GM12878 (cell line): ENCODE measurements around the gene GOLGA6D.

ENCODE experiments used
- BHLHE40 ChIP-seq, 2 experiments: fragments of 450-650 bp in 1 of 2; IDR thresholded peaks; 2 replicates each; pipeline ENCODE4 v1.6.1; 2011 to 2017; ENCODE audit warnings: low read depth in 2 of 2, borderline replicate concordance in 1 of 2, improper control_type of control experiment in 1 of 2, low read length in 1 of 2, mild to moderate bottlenecking in 1 of 2
- EGR1 ChIP-seq, 2 experiments: IDR thresholded peaks; 1 replicate in 1 of 2; 2 replicates in 1 of 2; pipeline ENCODE4 v1.6.1; 2011 to 2012; ENCODE audit warnings: low read depth in 2 of 2, low read length in 2 of 2, borderline replicate concordance in 1 of 2, mild to moderate bottlenecking in 1 of 2, moderate library complexity in 1 of 2
- EZH2 ChIP-seq: IDR thresholded peaks from 2 replicates; pipeline ENCODE4 v1.6.1; 2012; ENCODE audit warnings: low read depth, mild to moderate bottlenecking, control low read depth, inconsistent platforms, low read length, borderline replicate concordance; ENCODE audit not compliant: control insufficient read depth
- MEF2A ChIP-seq: IDR thresholded peaks from 2 replicates; pipeline ENCODE4 v1.6.1; 2011; ENCODE audit warnings: low read depth, mild to moderate bottlenecking, low read length, moderate library complexity; ENCODE audit not compliant: insufficient read depth
- RAD21 ChIP-seq: IDR thresholded peaks from 2 replicates; pipeline ENCODE4 v1.6.1; 2011; ENCODE audit warnings: mild to moderate bottlenecking, low read depth, low read length, moderate library complexity; ENCODE audit not compliant: insufficient read depth
- RBBP5 ChIP-seq: fragments of 200-600 bp; sonication (generic); conservative IDR thresholded peaks from 2 replicates; pipeline ENCODE4 v1.6.1; 2016
- TF ChIP-seq, protein P1 (sequence below): IDR thresholded peaks from 2 replicates; pipeline ENCODE4 v1.6.1; 2012; ENCODE audit warnings: low read length, inconsistent platforms
- TF ChIP-seq, protein P2 (sequence below): IDR thresholded peaks from 2 replicates; pipeline ENCODE4 v1.6.1; 2012; ENCODE audit warnings: low read depth, low read length, improper control_type of control experiment
- TF ChIP-seq, protein P3 (sequence below): fragments of 450-650 bp; formaldehyde crosslinking; IDR thresholded peaks from 2 replicates; pipeline ENCODE4 v1.4.0; 2020; ENCODE audit warnings: mild to moderate bottlenecking, moderate library complexity

DNA sequence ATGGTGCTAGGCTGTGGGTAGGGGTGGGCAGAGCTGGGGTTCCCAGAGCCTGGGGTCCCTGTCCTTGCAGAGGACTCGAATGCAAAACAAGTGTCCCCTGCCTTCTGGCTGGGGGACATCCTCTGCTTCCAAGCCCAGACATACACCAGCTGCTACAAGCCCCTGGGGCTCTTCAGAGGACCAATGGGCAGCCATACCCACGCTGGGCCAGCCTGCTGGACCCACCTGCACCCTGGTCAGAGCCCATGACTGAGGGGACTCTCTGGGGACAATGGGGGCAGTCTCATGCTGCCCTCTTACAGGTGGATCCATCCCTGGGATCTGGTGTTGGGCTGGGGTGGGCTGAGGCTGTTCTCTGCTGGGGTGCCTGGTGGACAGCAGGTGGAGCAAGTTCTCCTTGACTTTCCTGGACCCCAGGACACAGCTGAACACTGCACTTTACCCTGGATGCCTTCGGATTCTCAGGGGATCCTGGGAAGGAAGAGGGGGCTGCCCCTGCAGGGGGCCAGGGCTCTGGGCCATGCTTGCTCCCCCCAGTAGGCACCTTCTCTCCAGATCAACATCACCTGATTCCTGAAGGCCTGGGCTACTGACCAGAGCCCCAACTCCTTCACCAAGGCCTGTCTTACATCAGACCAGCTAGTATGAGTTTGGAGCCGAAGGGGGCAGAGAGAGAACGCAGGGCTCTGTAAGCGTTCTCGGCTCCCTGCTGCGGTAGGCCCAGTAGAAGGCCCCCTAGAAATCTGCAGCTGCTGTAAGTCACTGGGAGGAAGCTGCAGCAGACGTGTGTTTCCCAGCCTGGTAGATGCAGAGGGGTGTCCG is 46.1 kb downstream of the GOLGA6D start:
- TF ChIP-seq, protein P1, sequence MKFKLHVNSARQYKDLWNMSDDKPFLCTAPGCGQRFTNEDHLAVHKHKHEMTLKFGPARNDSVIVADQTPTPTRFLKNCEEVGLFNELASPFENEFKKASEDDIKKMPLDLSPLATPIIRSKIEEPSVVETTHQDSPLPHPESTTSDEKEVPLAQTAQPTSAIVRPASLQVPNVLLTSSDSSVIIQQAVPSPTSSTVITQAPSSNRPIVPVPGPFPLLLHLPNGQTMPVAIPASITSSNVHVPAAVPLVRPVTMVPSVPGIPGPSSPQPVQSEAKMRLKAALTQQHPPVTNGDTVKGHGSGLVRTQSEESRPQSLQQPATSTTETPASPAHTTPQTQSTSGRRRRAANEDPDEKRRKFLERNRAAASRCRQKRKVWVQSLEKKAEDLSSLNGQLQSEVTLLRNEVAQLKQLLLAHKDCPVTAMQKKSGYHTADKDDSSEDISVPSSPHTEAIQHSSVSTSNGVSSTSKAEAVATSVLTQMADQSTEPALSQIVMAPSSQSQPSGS: no peak
- TF ChIP-seq, protein P2, sequence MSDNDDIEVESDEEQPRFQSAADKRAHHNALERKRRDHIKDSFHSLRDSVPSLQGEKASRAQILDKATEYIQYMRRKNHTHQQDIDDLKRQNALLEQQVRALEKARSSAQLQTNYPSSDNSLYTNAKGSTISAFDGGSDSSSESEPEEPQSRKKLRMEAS: no peak
- TF ChIP-seq EZH2 (no peak), RAD21 (no peak), BHLHE40 (IDR thresholded peaks at IDR 0.05; ENCODE audit: borderline replicate concordance in 1 of 2, low read depth in 2 of 2, low read length in 1 of 2) (no peak), MEF2A (no peak), RBBP5 (no peak), EGR1 (IDR thresholded peaks at IDR 0.05; ENCODE audit: borderline replicate concordance in 1 of 2, low read depth in 2 of 2, low read length in 2 of 2) (no peak)
- TF ChIP-seq, protein P3, sequence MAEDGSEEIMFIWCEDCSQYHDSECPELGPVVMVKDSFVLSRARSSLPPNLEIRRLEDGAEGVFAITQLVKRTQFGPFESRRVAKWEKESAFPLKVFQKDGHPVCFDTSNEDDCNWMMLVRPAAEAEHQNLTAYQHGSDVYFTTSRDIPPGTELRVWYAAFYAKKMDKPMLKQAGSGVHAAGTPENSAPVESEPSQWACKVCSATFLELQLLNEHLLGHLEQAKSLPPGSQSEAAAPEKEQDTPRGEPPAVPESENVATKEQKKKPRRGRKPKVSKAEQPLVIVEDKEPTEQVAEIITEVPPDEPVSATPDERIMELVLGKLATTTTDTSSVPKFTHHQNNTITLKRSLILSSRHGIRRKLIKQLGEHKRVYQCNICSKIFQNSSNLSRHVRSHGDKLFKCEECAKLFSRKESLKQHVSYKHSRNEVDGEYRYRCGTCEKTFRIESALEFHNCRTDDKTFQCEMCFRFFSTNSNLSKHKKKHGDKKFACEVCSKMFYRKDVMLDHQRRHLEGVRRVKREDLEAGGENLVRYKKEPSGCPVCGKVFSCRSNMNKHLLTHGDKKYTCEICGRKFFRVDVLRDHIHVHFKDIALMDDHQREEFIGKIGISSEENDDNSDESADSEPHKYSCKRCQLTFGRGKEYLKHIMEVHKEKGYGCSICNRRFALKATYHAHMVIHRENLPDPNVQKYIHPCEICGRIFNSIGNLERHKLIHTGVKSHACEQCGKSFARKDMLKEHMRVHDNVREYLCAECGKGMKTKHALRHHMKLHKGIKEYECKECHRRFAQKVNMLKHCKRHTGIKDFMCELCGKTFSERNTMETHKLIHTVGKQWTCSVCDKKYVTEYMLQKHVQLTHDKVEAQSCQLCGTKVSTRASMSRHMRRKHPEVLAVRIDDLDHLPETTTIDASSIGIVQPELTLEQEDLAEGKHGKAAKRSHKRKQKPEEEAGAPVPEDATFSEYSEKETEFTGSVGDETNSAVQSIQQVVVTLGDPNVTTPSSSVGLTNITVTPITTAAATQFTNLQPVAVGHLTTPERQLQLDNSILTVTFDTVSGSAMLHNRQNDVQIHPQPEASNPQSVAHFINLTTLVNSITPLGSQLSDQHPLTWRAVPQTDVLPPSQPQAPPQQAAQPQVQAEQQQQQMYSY (CRISPR knock-in tag): no peak
